Keratinocyte (primary cell): ENCODE data around the gene CYP46A1. TPM values are rescaled to one million over a fixed set of nuclear protein-coding genes. Genes with fewer than 3 reads are reported as not detected.

Experiments
- DNase-seq: peaks from one replicate; pipeline ENCODE4 v3.0.0-alpha.2; 2011; ENCODE audit warnings: low read depth, missing footprints, low spot score
- FAIRE-seq: peaks from 2 replicates; lab custom pipeline; 2011; peaks lifted over from hg19 to GRCh38; lab: Jason Lieb, UNC
- H2AFZ ChIP-seq: 2 replicates; pipeline ENCODE4 v1.6.0; 2012; ENCODE audit warnings: low read length, control low read depth, inconsistent platforms; ENCODE audit not compliant: control insufficient read depth
- H3K27ac ChIP-seq: 2 replicates; pipeline ENCODE4 v1.5.1; 2011; ENCODE audit warnings: low read length; ENCODE audit not compliant: control insufficient read depth, insufficient read depth
- H3K27me3 ChIP-seq: 3 replicates; pipeline ENCODE4 v1.6.0; 2011; ENCODE audit warnings: low read length; ENCODE audit not compliant: control insufficient read depth, insufficient read depth; ENCODE audit errors: extremely low read depth
- H3K36me3 ChIP-seq, 2 experiments: 2 replicates in 1 of 2; 3 replicates in 1 of 2; pipeline ENCODE4 v1.5.1; 2011; ENCODE audit warnings: low read length in 2 of 2, mild to moderate bottlenecking in 1 of 2; ENCODE audit not compliant: control insufficient read depth in 2 of 2, insufficient read depth in 2 of 2; ENCODE audit errors: extremely low read depth in 1 of 2
- H3K4me1 ChIP-seq: 3 replicates; pipeline ENCODE4 v1.5.1; 2011; ENCODE audit warnings: low read length; ENCODE audit not compliant: control insufficient read depth, insufficient read depth; ENCODE audit errors: extremely low read depth
- H3K4me2 ChIP-seq: 3 replicates; pipeline ENCODE4 v1.6.0; 2011; ENCODE audit warnings: low read depth, low read length; ENCODE audit not compliant: control insufficient read depth, insufficient read depth; ENCODE audit errors: extremely low read depth
- H3K4me3 ChIP-seq, 3 experiments: fragments of 200-600 bp in 1 of 3; sonication (generic) in 1 of 3; 2 replicates in 2 of 3; 3 replicates in 1 of 3; pipeline ENCODE4 v1.5.1; 2011 to 2016; ENCODE audit warnings: low read length in 3 of 3, mild to moderate bottlenecking in 3 of 3, control low read depth in 2 of 3, inconsistent platforms in 1 of 3, low read depth in 1 of 3, mixed read lengths in 1 of 3, mixed run types in 1 of 3, moderate library complexity in 1 of 3; ENCODE audit not compliant: control insufficient read depth in 2 of 3, insufficient read depth in 2 of 3; ENCODE audit errors: extremely low read depth in 1 of 3
- H3K79me2 ChIP-seq: 2 replicates; pipeline ENCODE4 v1.6.0; 2012; ENCODE audit warnings: low read length; ENCODE audit not compliant: control insufficient read depth, insufficient read depth
- H3K9ac ChIP-seq: 3 replicates; pipeline ENCODE4 v1.6.0; 2011; ENCODE audit warnings: low read length; ENCODE audit not compliant: control insufficient read depth, insufficient read depth; ENCODE audit errors: extremely low read depth
- H3K9me1 ChIP-seq: 3 replicates; pipeline ENCODE4 v1.6.0; 2011; ENCODE audit warnings: low read length; ENCODE audit not compliant: control insufficient read depth, insufficient read depth; ENCODE audit errors: extremely low read depth
- H3K9me3 ChIP-seq: 2 replicates; pipeline ENCODE4 v1.5.1; 2012; ENCODE audit warnings: low read depth, low read length; ENCODE audit not compliant: control insufficient read depth
- H4K20me1 ChIP-seq: 3 replicates; pipeline ENCODE4 v1.6.0; 2011; ENCODE audit warnings: low read length; ENCODE audit not compliant: control insufficient read depth, insufficient read depth; ENCODE audit errors: extremely low read depth
- EZH2 ChIP-seq: IDR thresholded peaks from one replicate; pipeline ENCODE4 v1.6.1; 2012; ENCODE audit warnings: inconsistent platforms, mild to moderate bottlenecking, low read length, moderate library complexity
- dilution Hi-C: fragments of 300-500 bp; cut with MboI; formaldehyde crosslinking; loops from one replicate; pipeline ENCODE4 v1.7.0; 2020; ENCODE audit warnings: low sequenced_read_pairs; ENCODE audit not compliant: extremely low pct_ligation_motif_present
- polyA plus RNA-seq, 5 experiments: library from polyadenylated mRNA; depleted of rRNA in 3 of 5; stranded (reverse) in 3 of 5; stranded (forward) in 1 of 5; unstranded in 1 of 5; fragments of >200 nt; gene quantifications; 1 replicate in 1 of 5; 2 replicates in 3 of 5; 3 replicates in 1 of 5; pipeline versions ENCODE4 v1.2.1 to v1.2.3, GENCODE V29; 2011 to 2012; ENCODE audit warnings: missing spikeins in 2 of 5, low read depth in 1 of 5, low replicate concordance in 1 of 5
- TF ChIP-seq, protein P1 (sequence below), 3 experiments: IDR thresholded peaks in 1 of 3; conservative IDR thresholded peaks in 1 of 3; optimal IDR thresholded peaks in 1 of 3; 2 replicates in 2 of 3; 3 replicates in 1 of 3; pipeline versions ENCODE3 to v1.5.1; 2011; ENCODE audit warnings: low read length in 3 of 3, mild to moderate bottlenecking in 3 of 3, moderate library complexity in 2 of 3, control low read depth in 1 of 3, inconsistent platforms in 1 of 3; ENCODE audit not compliant: insufficient read depth in 2 of 3; ENCODE audit errors: extremely low read depth in 1 of 3

Gene CYP46A1
- polyA plus RNA-seq, 1 donor (not counting 4 experiments of a cell fraction or from before 2014, with no cell fraction given), result 0.01 TPM

DNA sequence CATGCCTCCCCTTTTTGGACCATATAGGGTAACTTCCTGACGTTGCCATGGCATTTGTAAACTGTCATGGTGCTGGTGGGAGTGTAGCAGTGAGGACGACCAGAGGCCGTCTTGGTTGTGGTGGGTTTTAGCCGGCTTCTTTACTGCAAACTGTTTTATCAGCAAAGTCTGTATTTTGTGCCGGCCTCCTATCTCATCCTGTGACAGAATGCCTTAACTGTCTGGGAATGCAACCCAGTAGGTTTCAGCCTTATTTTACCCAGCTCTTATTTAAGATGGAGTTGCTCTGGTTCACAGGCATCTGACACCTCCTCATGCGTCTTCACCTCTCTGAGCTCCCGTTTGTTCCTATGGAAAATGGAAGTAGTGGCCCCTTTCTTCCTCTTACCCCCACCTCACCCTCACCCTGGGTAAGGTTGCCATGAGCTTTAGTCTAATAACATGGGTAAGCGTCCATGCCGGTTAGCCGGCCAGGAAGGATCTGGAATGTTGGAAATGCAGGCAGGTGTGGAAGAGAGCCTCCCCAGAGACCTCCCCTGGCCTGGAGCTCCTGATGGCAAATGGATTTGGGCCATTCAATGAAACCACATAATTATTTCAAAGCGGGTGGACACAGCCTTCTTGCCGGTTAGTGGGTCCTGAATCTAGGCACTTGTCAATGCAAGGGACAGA, 20.6 kb upstream of the CYP46A1 start:
- no peaks in the 10 kb centered on the region for H3K9me3 ChIP-seq
- H3K9ac ChIP-seq, result no peak overlapping the region
- dilution Hi-C loops, result no loop called here
- peaks cover 45% of the 10 kb centered on the region for H3K27me3 ChIP-seq
- FAIRE-seq, result no peak
- H3K27ac ChIP-seq, result no peak overlapping the region
- DNase-seq, result no peak
- no peak overlapping the region for H3K4me2 ChIP-seq
- H3K9me1 ChIP-seq, result no peaks in the 10 kb centered on the region
- no peaks in the 10 kb centered on the region for H3K36me3 ChIP-seq
- H3K4me3 ChIP-seq, result no peak overlapping the region
- H4K20me1 ChIP-seq, result peaks cover 3% of the 10 kb centered on the region
- H2AFZ ChIP-seq, result no peak overlapping the region
- H3K79me2 ChIP-seq, result no peaks in the 10 kb centered on the region
- no peaks in the 10 kb centered on the region for H3K4me1 ChIP-seq
- no peak for TF ChIP-seq EZH2

DNA sequence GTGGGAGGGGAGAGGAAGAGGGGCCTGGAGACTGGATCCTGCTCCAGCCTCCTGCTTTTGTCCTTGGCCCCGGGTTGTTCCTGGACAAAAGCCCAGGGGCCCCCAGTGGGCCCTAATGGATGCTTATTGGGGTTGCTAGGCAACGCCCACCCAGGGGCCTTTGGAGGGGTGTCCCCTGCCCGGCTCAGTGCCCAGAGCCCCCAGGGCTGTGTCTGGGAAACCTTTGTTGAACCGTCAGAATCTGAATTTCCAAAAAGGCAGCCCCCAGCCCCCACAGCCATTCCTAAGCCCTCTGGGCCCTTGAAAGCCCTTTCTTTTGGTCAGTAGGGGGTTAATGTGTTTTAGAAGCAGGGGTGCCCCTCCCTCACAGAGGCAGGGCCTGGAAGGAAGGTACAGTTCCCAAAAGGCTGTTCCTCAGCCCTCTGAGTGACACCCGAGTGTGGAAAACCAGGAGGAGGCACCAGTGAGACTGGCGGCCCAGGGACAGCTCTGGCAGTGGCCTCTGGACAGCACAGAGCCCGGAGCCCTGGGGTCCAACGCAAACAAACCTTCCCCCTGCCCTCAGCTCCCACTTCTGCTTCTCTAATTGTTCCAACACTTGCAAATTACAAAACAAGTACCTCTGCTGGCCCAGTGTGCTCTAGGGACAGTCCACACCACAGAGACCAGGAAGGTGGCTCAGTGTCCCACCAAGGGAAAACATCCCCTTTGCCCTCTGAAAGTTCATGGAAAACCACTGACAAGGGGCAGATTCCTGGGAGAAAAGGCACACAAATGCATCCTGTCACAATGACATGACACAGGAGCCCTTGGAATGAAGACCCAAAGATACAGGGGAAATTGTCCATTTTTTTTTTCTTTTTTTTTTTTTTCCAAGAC, 19.8 kb upstream of the CYP46A1 start:
- dilution Hi-C loops, result no loop called here
- no peak for TF ChIP-seq EZH2
- TF ChIP-seq, protein P1, sequence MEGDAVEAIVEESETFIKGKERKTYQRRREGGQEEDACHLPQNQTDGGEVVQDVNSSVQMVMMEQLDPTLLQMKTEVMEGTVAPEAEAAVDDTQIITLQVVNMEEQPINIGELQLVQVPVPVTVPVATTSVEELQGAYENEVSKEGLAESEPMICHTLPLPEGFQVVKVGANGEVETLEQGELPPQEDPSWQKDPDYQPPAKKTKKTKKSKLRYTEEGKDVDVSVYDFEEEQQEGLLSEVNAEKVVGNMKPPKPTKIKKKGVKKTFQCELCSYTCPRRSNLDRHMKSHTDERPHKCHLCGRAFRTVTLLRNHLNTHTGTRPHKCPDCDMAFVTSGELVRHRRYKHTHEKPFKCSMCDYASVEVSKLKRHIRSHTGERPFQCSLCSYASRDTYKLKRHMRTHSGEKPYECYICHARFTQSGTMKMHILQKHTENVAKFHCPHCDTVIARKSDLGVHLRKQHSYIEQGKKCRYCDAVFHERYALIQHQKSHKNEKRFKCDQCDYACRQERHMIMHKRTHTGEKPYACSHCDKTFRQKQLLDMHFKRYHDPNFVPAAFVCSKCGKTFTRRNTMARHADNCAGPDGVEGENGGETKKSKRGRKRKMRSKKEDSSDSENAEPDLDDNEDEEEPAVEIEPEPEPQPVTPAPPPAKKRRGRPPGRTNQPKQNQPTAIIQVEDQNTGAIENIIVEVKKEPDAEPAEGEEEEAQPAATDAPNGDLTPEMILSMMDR (optimal IDR thresholded peaks at IDR 0.05 in 1 of 3, IDR thresholded peaks at IDR 0.05 in 1 of 3, conservative IDR thresholded peaks at IDR 0.05 in 1 of 3; ENCODE audit: extremely low read depth in 1 of 3, insufficient read depth in 2 of 3, low read length in 3 of 3), result no peak

More for the DNA sequence above, 19.8 kb upstream of the CYP46A1 start:
- no peak for FAIRE-seq
- H3K4me2 ChIP-seq, result no peak overlapping the region
- no peak for DNase-seq
- no peak overlapping the region for H3K27ac ChIP-seq
- H3K9me3 ChIP-seq, result no peaks in the 10 kb centered on the region
- H2AFZ ChIP-seq, result no peak overlapping the region
- H3K36me3 ChIP-seq, result no peaks in the 10 kb centered on the region
- H3K4me1 ChIP-seq, result no peaks in the 10 kb centered on the region
- no peak overlapping the region for H3K9ac ChIP-seq
- no peaks in the 10 kb centered on the region for H4K20me1 ChIP-seq
- peaks cover 37% of the 10 kb centered on the region for H3K27me3 ChIP-seq
- H3K9me1 ChIP-seq, result no peaks in the 10 kb centered on the region
- H3K4me3 ChIP-seq, result no peak overlapping the region
- H3K79me2 ChIP-seq, result no peaks in the 10 kb centered on the region
